ENCODE results near the gene SPNS2. TPM values are rescaled to one million over a fixed set of nuclear protein-coding genes. Genes with fewer than 3 reads are reported as not detected.

Gene SPNS2
- total and polyA plus RNA-seq, 2 of the 8 experiments (the other 6 are each of a cell fraction or from before 2014, with no cell fraction given): 1.2 to 1.5 TPM

GRCh38 chr17:4490109-4490591 lies 8.5 kb upstream of the SPNS2 start (continued):
- TF ChIP-seq CHD7 (IDR thresholded peaks at IDR 0.05; ENCODE audit: insufficient replicate concordance, low read length) (no peak), EGR1 (IDR thresholded peaks at IDR 0.05; ENCODE audit: borderline replicate concordance, low read depth, low read length) (no peak), CBX5 (IDR thresholded peaks at IDR 0.05; ENCODE audit: low read depth, low read length) (no peak), SIRT6 (IDR thresholded peaks at IDR 0.05; ENCODE audit: low read length) (no peak), ATF2 (IDR thresholded peaks at IDR 0.05; ENCODE audit: low read length) (no peak), ATF3 (IDR thresholded peaks at IDR 0.05; ENCODE audit: insufficient read depth, low read depth, low read length) (no peak)
